ENCODE data around the gene DAP3. TPM values are rescaled to one million over a fixed set of nuclear protein-coding genes. Genes with fewer than 3 reads are reported as not detected.

DAP3 gene
- total and polyA plus RNA-seq, 2 of the 8 experiments (the other 6 are each of a cell fraction or from before 2014, with no cell fraction given) = 66.3 to 87.1 TPM

GRCh38 chr1:155719703-155720102, 30.8 kb downstream of the DAP3 start:
- Histone ChIP-seq H3K9ac (replicated peaks in 1 of 4; ENCODE audit: extremely low read depth in 1 of 4, low read depth in 3 of 4, low read length in 3 of 4) (no peak overlapping the region), H4K91ac (replicated peaks; ENCODE audit: insufficient read length, low read length) (no peak overlapping the region), H4K5ac (ENCODE audit: insufficient read length, low read depth, low read length) (no peak overlapping the region), H2BK20ac (ENCODE audit: low read length) (no peak overlapping the region), H2AFZ (ENCODE audit: low read length) (no peak overlapping the region), H4K8ac (ENCODE audit: extremely low read depth, insufficient read depth, low read length) (no peak overlapping the region), H3K27ac (ENCODE audit: low read depth, low read length) (no peak overlapping the region), H3K56ac (replicated peaks; ENCODE audit: insufficient read length, low read depth, low read length) (no peak overlapping the region), H3K9me3 (ENCODE audit: insufficient read depth in 2 of 2, low read depth in 1 of 2, low read length in 1 of 2) (no peaks in the 10 kb centered on the region), H2BK12ac (ENCODE audit: low read depth, low read length) (no peak overlapping the region), H3K23ac (ENCODE audit: insufficient read length) (no peak overlapping the region), H3K4me2 (ENCODE audit: insufficient read depth in 1 of 2, low read depth in 2 of 2, low read length in 2 of 2) (no peak overlapping the region), H3K4ac (replicated peaks; ENCODE audit: insufficient read length, low read depth, low read length) (no peak overlapping the region), H4K20me1 (replicated peaks in 1 of 2; ENCODE audit: control insufficient read depth in 1 of 2, insufficient read depth in 2 of 2, low read length in 2 of 2) (no peaks in the 10 kb centered on the region), H3K23me2 (ENCODE audit: low read depth, low read length) (no peaks in the 10 kb centered on the region), H3K79me2 (ENCODE audit: control insufficient read depth in 1 of 2, insufficient read depth in 2 of 2, low read length in 2 of 2) (no peaks in the 10 kb centered on the region), H2AK5ac (ENCODE audit: low read depth, low read length) (no peak overlapping the region), H2BK5ac (ENCODE audit: low read depth, low read length) (no peak overlapping the region), H2BK15ac (ENCODE audit: low read length) (no peak overlapping the region), H3K18ac (ENCODE audit: extremely low read depth, low read length) (no peak overlapping the region), H3K27me3 (replicated peaks in 1 of 4; ENCODE audit: control insufficient read depth in 3 of 4, extremely low read depth in 1 of 4, insufficient read depth in 3 of 4, low read length in 3 of 4) (no peaks in the 10 kb centered on the region), H3K4me1 (replicated peaks in 1 of 4; ENCODE audit: control insufficient read depth in 3 of 4, insufficient read depth in 4 of 4, low read length in 3 of 4) (no peaks in the 10 kb centered on the region), H3K4me3 (ENCODE audit: extremely low read depth in 1 of 4, insufficient read depth in 2 of 4, low read depth in 3 of 4, low read length in 4 of 4) (no peak overlapping the region), H3K14ac (ENCODE audit: insufficient read length) (no peak overlapping the region), H2BK120ac (replicated peaks; ENCODE audit: low read depth, low read length) (no peak overlapping the region), H3K79me1 (ENCODE audit: low read depth, low read length) (no peaks in the 10 kb centered on the region), H3K36me3 (ENCODE audit: control insufficient read depth in 2 of 4, insufficient read depth in 4 of 4, low read length in 3 of 4) (peaks cover 0 to 16% (median 5%) of the 10 kb centered on the region in 4 experiments; a peak in 2 of 8 replicates)
- DNase-seq (ENCODE audit: low read depth in 1 of 2, low spot score in 2 of 2) (no peak), FAIRE-seq (no peak)
- ChIA-PET POLR2A (ENCODE audit: partially characterized antibody) (interaction anchor here (0.8 kb wide), 1 partner anchor 175 kb away, joined by 6 read pairs; no protein-coding TSS in a partner anchor), CTCF (ENCODE audit: partially characterized antibody) (interaction anchor here (0.6 to 1.4 kb wide), 3 partner anchors 10 to 390 kb away, joined by 3 to 5 read pairs (median 4); no protein-coding TSS in a partner anchor)
- TF ChIP-seq TAF1 (IDR thresholded peaks at IDR 0.05; ENCODE audit: low read depth, low read length) (no peak), NRF1 (IDR thresholded peaks at IDR 0.05; ENCODE audit: low read depth, low read length) (no peak), KDM1A (IDR thresholded peaks at IDR 0.05; ENCODE audit: borderline replicate concordance, low read length) (no peak), JUND (IDR thresholded peaks at IDR 0.05; ENCODE audit: low read length) (no peak), CREB1 (IDR thresholded peaks at IDR 0.05) (no peak), RFX5 (IDR thresholded peaks at IDR 0.05; ENCODE audit: borderline replicate concordance, low read depth, low read length) (no peak)
- TF ChIP-seq, protein P1, sequence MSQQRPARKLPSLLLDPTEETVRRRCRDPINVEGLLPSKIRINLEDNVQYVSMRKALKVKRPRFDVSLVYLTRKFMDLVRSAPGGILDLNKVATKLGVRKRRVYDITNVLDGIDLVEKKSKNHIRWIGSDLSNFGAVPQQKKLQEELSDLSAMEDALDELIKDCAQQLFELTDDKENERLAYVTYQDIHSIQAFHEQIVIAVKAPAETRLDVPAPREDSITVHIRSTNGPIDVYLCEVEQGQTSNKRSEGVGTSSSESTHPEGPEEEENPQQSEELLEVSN (IDR thresholded peaks at IDR 0.05) = no peak
- TF ChIP-seq, protein P2, sequence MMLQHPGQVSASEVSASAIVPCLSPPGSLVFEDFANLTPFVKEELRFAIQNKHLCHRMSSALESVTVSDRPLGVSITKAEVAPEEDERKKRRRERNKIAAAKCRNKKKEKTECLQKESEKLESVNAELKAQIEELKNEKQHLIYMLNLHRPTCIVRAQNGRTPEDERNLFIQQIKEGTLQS (IDR thresholded peaks at IDR 0.05; ENCODE audit: insufficient read depth, low read depth, low read length) = no peak
- WGBS, 2 experiments (ENCODE audit: extremely low coverage in 1 of 2, insufficient coverage in 1 of 2, insufficient read length in 1 of 2, insufficient replicate concordance in 2 of 2, low coverage in 1 of 2, low lambda C conversion rate in 2 of 2, missing lambda C conversion rate in 1 of 2) = 93% methylated on average over 4 of the region's 4 CpGs; no CpG with 5 or more reads in 1 of the 2 experiments
